Vagina (tissue), 2 donors: Measurements from ENCODE around the gene CLEC16A. TPM values are rescaled to one million over a fixed set of nuclear protein-coding genes. Genes with fewer than 3 reads are reported as not detected.

Experiments
- DNase-seq, 2 donors: peaks; one replicate each; pipeline ENCODE4 v3.0.0-alpha.2; 2017; ENCODE audit errors: extremely low spot score in 2 of 2
- H3K27ac ChIP-seq: fragments of 200-600 bp; sonication (generic); one replicate; pipeline ENCODE4 v1.5.1; 2019
- H3K27me3 ChIP-seq: fragments of 200-600 bp; sonication (generic); one replicate; pipeline ENCODE4 v1.5.1; 2019
- H3K36me3 ChIP-seq, 2 donors: fragments of 200-600 bp; sonication (generic); one replicate each; pipeline ENCODE4 v1.5.1; 2017 to 2019
- H3K4me1 ChIP-seq: fragments of 200-600 bp; sonication (generic); one replicate; pipeline ENCODE4 v1.5.1; 2019
- H3K4me3 ChIP-seq, 2 donors: fragments of 200-600 bp; sonication (generic); 1 replicate in 1 of 2; 2 replicates in 1 of 2; pipeline ENCODE4 v1.5.1; 2016 to 2019
- H3K9me3 ChIP-seq: fragments of 200-600 bp; sonication (generic); one replicate; pipeline ENCODE4 v1.5.1; 2019
- CTCF ChIP-seq, 3 experiments: fragments of 450-650 bp in 2 of 3; fragments of 200-600 bp in 1 of 3; sonication (generic) in 1 of 3; IDR thresholded peaks; one replicate each; pipeline ENCODE4 v1.5.1; 2017 to 2019; ENCODE audit warnings: antibody characterized with exemption in 3 of 3, mild to moderate bottlenecking in 2 of 3, moderate library complexity in 2 of 3
- POLR2A ChIP-seq, 2 donors: fragments of 450-650 bp; IDR thresholded peaks; one replicate each; pipeline ENCODE4 v1.6.1; 2017; ENCODE audit warnings: antibody characterized with exemption in 2 of 2, mild to moderate bottlenecking in 2 of 2, moderate library complexity in 2 of 2
- POLR2AphosphoS5 ChIP-seq, 2 donors: sonication (generic); formaldehyde crosslinking; IDR thresholded peaks; one replicate each; pipeline ENCODE4 v1.9.0; 2017; ENCODE audit warnings: antibody characterized with exemption in 2 of 2, mild to moderate bottlenecking in 2 of 2, low read depth in 1 of 2; ENCODE audit not compliant: insufficient read depth in 1 of 2
- intact Hi-C: fragments of 100-400 bp; cut with DNase I; formaldehyde crosslinking; loops from one replicate; pipeline ENCODE4 v1.15.1; 2023
- total RNA-seq: library from RNA; depleted of rRNA; stranded (reverse); fragments of >200 nt; gene quantifications from one replicate; pipeline ENCODE4 v1.2.3, GENCODE V29; 2016

Gene CLEC16A
- total RNA-seq, 1 donor from 2014 or later: 21.6 TPM

GRCh38 chr16:11032000-11032921 lies 87.9 kb downstream of the CLEC16A start:
- Histone ChIP-seq H3K36me3 (peaks cover 0 to 13% of the 10 kb centered on the region in 2 donors), H3K27me3 (no peaks in the 10 kb centered on the region), H3K9me3 (no peaks in the 10 kb centered on the region), H3K27ac (peak overlapping the region; percentile 90), H3K4me3 (no peak overlapping the region), H3K4me1 (peaks cover 41% of the 10 kb centered on the region)
- no peak for TF ChIP-seq CTCF (IDR thresholded peaks at IDR 0.05)
- DNase-seq: no peak
- intact Hi-C loops: loop anchor here (10.0 kb wide), 1 partner anchor 47 kb away; no protein-coding TSS in a partner anchor

- H3K27me3 ChIP-seq: no peaks in the 10 kb centered on the region
- peaks cover 0 to 13% of the 10 kb centered on the region in 2 donors for H3K36me3 ChIP-seq
- peak overlapping the region; percentile 90 for H3K27ac ChIP-seq
- DNase-seq: peak in 1 of 2 donors; percentile 98
- intact Hi-C loops: loop anchor here (10.0 kb wide), 1 partner anchor 48 kb away; no protein-coding TSS in a partner anchor
- H3K4me3 ChIP-seq: no peak overlapping the region
- TF ChIP-seq POLR2AphosphoS5 (IDR thresholded peaks at IDR 0.05; ENCODE audit: insufficient read depth in 1 of 2, low read depth in 1 of 2): peak in 1 of 2 donors; percentile 34
- TF ChIP-seq POLR2A (IDR thresholded peaks at IDR 0.05): no peak
- peaks cover 41% of the 10 kb centered on the region for H3K4me1 ChIP-seq
- H3K9me3 ChIP-seq: no peaks in the 10 kb centered on the region
These were observed 88.5 kb downstream of the CLEC16A start for GRCh38 chr16:11032922-11033291.

- no peak overlapping the region for H3K4me3 ChIP-seq
- no peak for DNase-seq
- H3K9me3 ChIP-seq: no peaks in the 10 kb centered on the region
- peak overlapping the region; percentile 90 for H3K27ac ChIP-seq
- H3K4me1 ChIP-seq: peaks cover 41% of the 10 kb centered on the region
- TF ChIP-seq POLR2AphosphoS5 (IDR thresholded peaks at IDR 0.05; ENCODE audit: insufficient read depth in 1 of 2, low read depth in 1 of 2): peak in 1 of 2 donors; percentile 90
- TF ChIP-seq POLR2A (IDR thresholded peaks at IDR 0.05): no peak
- TF ChIP-seq CTCF (IDR thresholded peaks at IDR 0.05): no peak
- no peaks in the 10 kb centered on the region for H3K27me3 ChIP-seq
- intact Hi-C loops: loop anchor here (10.0 kb wide), 1 partner anchor 49 kb away; no protein-coding TSS in a partner anchor
- H3K36me3 ChIP-seq: peaks cover 0 to 7% of the 10 kb centered on the region in 2 donors
These were observed 89.5 kb downstream of the CLEC16A start for GRCh38 chr16:11033629-11034420.

- no peak for TF ChIP-seq POLR2A (IDR thresholded peaks at IDR 0.05)
- peak in 1 of 2 donors; percentile 63 for TF ChIP-seq POLR2AphosphoS5 (IDR thresholded peaks at IDR 0.05; ENCODE audit: insufficient read depth in 1 of 2, low read depth in 1 of 2)
- H3K27me3 ChIP-seq: no peaks in the 10 kb centered on the region
- peak overlapping the region; percentile 90 for H3K27ac ChIP-seq
- H3K9me3 ChIP-seq: no peaks in the 10 kb centered on the region
- intact Hi-C loops: loop anchor here (10.0 kb wide), 1 partner anchor 50 kb away; no protein-coding TSS in a partner anchor
- H3K4me3 ChIP-seq: no peak overlapping the region
- peaks cover 0 to 7% of the 10 kb centered on the region in 2 donors for H3K36me3 ChIP-seq
- H3K4me1 ChIP-seq: peaks cover 41% of the 10 kb centered on the region
- peak in 1 of 2 donors; percentile 91 for DNase-seq
These were observed 90.1 kb downstream of the CLEC16A start for GRCh38 chr16:11034481-11034931.

- Histone ChIP-seq H3K4me1 (peaks cover 41% of the 10 kb centered on the region), H3K36me3 (peaks cover 0 to 12% of the 10 kb centered on the region in 2 donors), H3K4me3 (no peak overlapping the region), H3K27me3 (no peaks in the 10 kb centered on the region), H3K9me3 (no peaks in the 10 kb centered on the region), H3K27ac (peak overlapping the region; percentile 90)
- no peak for DNase-seq
- intact Hi-C loops: loop anchor here (10.0 kb wide), 1 partner anchor 50 kb away; no protein-coding TSS in a partner anchor
- TF ChIP-seq POLR2A (IDR thresholded peaks at IDR 0.05): no peak
- TF ChIP-seq POLR2AphosphoS5 (IDR thresholded peaks at IDR 0.05; ENCODE audit: insufficient read depth in 1 of 2, low read depth in 1 of 2): no peak
- no peak for TF ChIP-seq CTCF (IDR thresholded peaks at IDR 0.05)
These were observed 90.7 kb downstream of the CLEC16A start for GRCh38 chr16:11035096-11035495.
